Mucosa of stomach (tissue), 1 donor: ENCODE measurements around the gene NT5DC1.

Source experiments
- H3K27me3 ChIP-seq: one replicate; pipeline ENCODE4 v1.7.0; 2013; ENCODE audit warnings: mild to moderate bottlenecking, low read length; ENCODE audit not compliant: control insufficient read depth, insufficient read depth
- H3K36me3 ChIP-seq: one replicate; pipeline ENCODE4 v1.7.0; 2013; ENCODE audit warnings: low read length; ENCODE audit not compliant: control insufficient read depth, insufficient read depth
- H3K4me1 ChIP-seq: one replicate; pipeline ENCODE4 v1.7.0; 2013; ENCODE audit warnings: mild to moderate bottlenecking, low read length; ENCODE audit not compliant: control insufficient read depth, insufficient read depth
- H3K4me3 ChIP-seq: one replicate; pipeline ENCODE4 v1.7.0; 2013; ENCODE audit warnings: low read length
- H3K9ac ChIP-seq: one replicate; pipeline ENCODE4 v1.7.0; 2013; ENCODE audit warnings: mild to moderate bottlenecking, low read length, moderate library complexity
- H3K9me3 ChIP-seq: one replicate; pipeline ENCODE4 v1.7.0; 2013; ENCODE audit warnings: mild to moderate bottlenecking, low read length, moderate library complexity; ENCODE audit not compliant: control insufficient read depth
- donor health status: Pancreatic carcinoma.

The NT5DC1 gene

GRCh38 chr6:116180375-116180774, 79.7 kb downstream of the NT5DC1 start:
- Histone ChIP-seq H3K27me3 (no peaks in the 10 kb centered on the region), H3K9me3 (no peaks in the 10 kb centered on the region), H3K4me1 (no peaks in the 10 kb centered on the region), H3K9ac (no peak overlapping the region), H3K36me3 (no peaks in the 10 kb centered on the region), H3K4me3 (no peak overlapping the region)

- Histone ChIP-seq H3K4me3 (no peak overlapping the region), H3K4me1 (no peaks in the 10 kb centered on the region), H3K27me3 (no peaks in the 10 kb centered on the region), H3K36me3 (no peaks in the 10 kb centered on the region), H3K9me3 (no peaks in the 10 kb centered on the region), H3K9ac (no peak overlapping the region)
These were observed 88.8 kb downstream of the NT5DC1 start for GRCh38 chr6:116189472-116189871.

- no peaks in the 10 kb centered on the region for H3K36me3 ChIP-seq
- H3K4me3 ChIP-seq = no peak overlapping the region
- H3K9ac ChIP-seq = no peak overlapping the region
- H3K27me3 ChIP-seq = no peaks in the 10 kb centered on the region
- H3K4me1 ChIP-seq = no peaks in the 10 kb centered on the region
- H3K9me3 ChIP-seq = no peaks in the 10 kb centered on the region
These were observed 89.9 kb downstream of the NT5DC1 start for GRCh38 chr6:116190550-116190949.

GRCh38 chr6:116191881-116192280, 91.2 kb downstream of the NT5DC1 start:
- H3K9me3 ChIP-seq = no peaks in the 10 kb centered on the region
- no peaks in the 10 kb centered on the region for H3K36me3 ChIP-seq
- no peak overlapping the region for H3K9ac ChIP-seq
- H3K27me3 ChIP-seq = no peaks in the 10 kb centered on the region
- no peak overlapping the region for H3K4me3 ChIP-seq
- H3K4me1 ChIP-seq = no peaks in the 10 kb centered on the region

GRCh38 chr6:116192786-116193185, 92.1 kb downstream of the NT5DC1 start:
- no peaks in the 10 kb centered on the region for H3K9me3 ChIP-seq
- H3K4me3 ChIP-seq = no peak overlapping the region
- H3K4me1 ChIP-seq = no peaks in the 10 kb centered on the region
- H3K27me3 ChIP-seq = no peaks in the 10 kb centered on the region
- H3K36me3 ChIP-seq = no peaks in the 10 kb centered on the region
- H3K9ac ChIP-seq = no peak overlapping the region

- no peaks in the 10 kb centered on the region for H3K27me3 ChIP-seq
- no peaks in the 10 kb centered on the region for H3K36me3 ChIP-seq
- no peak overlapping the region for H3K4me3 ChIP-seq
- H3K4me1 ChIP-seq = no peaks in the 10 kb centered on the region
- no peaks in the 10 kb centered on the region for H3K9me3 ChIP-seq
- H3K9ac ChIP-seq = no peak overlapping the region
These were observed 96.2 kb downstream of the NT5DC1 start for GRCh38 chr6:116196841-116197240.

- H3K4me3 ChIP-seq = no peak overlapping the region
These were observed 100.1 kb downstream of the NT5DC1 start for GRCh38 chr6:116200619-116201249.

GRCh38 chr6:116201538-116201937, 100.9 kb downstream of the NT5DC1 start:
- Histone ChIP-seq H3K9me3 (no peaks in the 10 kb centered on the region), H3K4me1 (no peaks in the 10 kb centered on the region), H3K9ac (no peak overlapping the region), H3K36me3 (no peaks in the 10 kb centered on the region), H3K4me3 (no peak overlapping the region), H3K27me3 (no peaks in the 10 kb centered on the region)

More at GRCh38 chr6:116200619-116201249, 100.1 kb downstream of the NT5DC1 start:
- Histone ChIP-seq H3K9ac (no peak overlapping the region), H3K9me3 (no peaks in the 10 kb centered on the region), H3K4me1 (no peaks in the 10 kb centered on the region), H3K36me3 (no peaks in the 10 kb centered on the region), H3K27me3 (no peaks in the 10 kb centered on the region)

- Histone ChIP-seq H3K9ac (no peak overlapping the region), H3K36me3 (no peaks in the 10 kb centered on the region), H3K9me3 (no peaks in the 10 kb centered on the region), H3K4me1 (no peaks in the 10 kb centered on the region), H3K4me3 (no peak overlapping the region), H3K27me3 (no peaks in the 10 kb centered on the region)
These were observed 104.6 kb downstream of the NT5DC1 start for GRCh38 chr6:116205281-116205680.

- Histone ChIP-seq H3K27me3 (no peaks in the 10 kb centered on the region), H3K9me3 (no peaks in the 10 kb centered on the region), H3K4me1 (no peaks in the 10 kb centered on the region), H3K36me3 (no peaks in the 10 kb centered on the region), H3K4me3 (no peak overlapping the region), H3K9ac (no peak overlapping the region)
These were observed 105.7 kb downstream of the NT5DC1 start for GRCh38 chr6:116206231-116206903.

GRCh38 chr6:116208056-116208785, 107.6 kb downstream of the NT5DC1 start:
- Histone ChIP-seq H3K4me1 (no peaks in the 10 kb centered on the region), H3K9ac (no peak overlapping the region), H3K4me3 (no peak overlapping the region), H3K36me3 (no peaks in the 10 kb centered on the region), H3K27me3 (no peaks in the 10 kb centered on the region), H3K9me3 (no peaks in the 10 kb centered on the region)

GRCh38 chr6:116210316-116210715, 109.7 kb downstream of the NT5DC1 start:
- H3K27me3 ChIP-seq = no peaks in the 10 kb centered on the region
- no peaks in the 10 kb centered on the region for H3K36me3 ChIP-seq
- no peak overlapping the region for H3K4me3 ChIP-seq
- H3K9me3 ChIP-seq = no peaks in the 10 kb centered on the region
- H3K9ac ChIP-seq = no peak overlapping the region
- no peaks in the 10 kb centered on the region for H3K4me1 ChIP-seq
